ENCODE results near the gene SLC29A3.

DNA sequence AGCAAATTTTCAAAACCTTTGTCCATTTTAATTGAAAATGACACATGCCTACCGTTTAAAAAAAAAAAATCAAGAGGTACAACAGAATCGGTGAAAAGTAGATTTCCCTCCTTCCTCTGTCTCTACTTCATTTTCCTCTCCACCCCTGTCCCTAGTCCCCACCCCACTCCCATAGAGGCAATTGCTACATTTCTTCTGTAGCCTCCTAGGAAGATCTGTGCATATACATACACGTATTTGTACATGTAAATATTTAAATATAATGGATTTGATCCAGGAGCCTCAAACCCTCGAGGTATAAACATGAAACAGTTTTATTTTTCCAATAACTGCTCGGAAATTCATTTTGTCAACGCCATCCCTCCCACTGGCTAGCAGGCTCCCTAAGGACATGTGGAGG lies 14.1 kb upstream of the SLC29A3 start:
- TF ChIP-seq SP1 (IDR thresholded peaks at IDR 0.05; ENCODE audit: low read depth): no peak
- no peak for TF ChIP-seq POLR2AphosphoS5 (IDR thresholded peaks at IDR 0.05; ENCODE audit: low read depth, low read length)
- TF ChIP-seq EGR1 (IDR thresholded peaks at IDR 0.05; ENCODE audit: low read depth): no peak
